Measurements from ENCODE around the gene HUS1.

Gene HUS1

GRCh38 chr7:47979832-47980181 is 392 bp upstream of the HUS1 start:
- DNase-seq (ENCODE audit: low read depth) = no peak

DNA sequence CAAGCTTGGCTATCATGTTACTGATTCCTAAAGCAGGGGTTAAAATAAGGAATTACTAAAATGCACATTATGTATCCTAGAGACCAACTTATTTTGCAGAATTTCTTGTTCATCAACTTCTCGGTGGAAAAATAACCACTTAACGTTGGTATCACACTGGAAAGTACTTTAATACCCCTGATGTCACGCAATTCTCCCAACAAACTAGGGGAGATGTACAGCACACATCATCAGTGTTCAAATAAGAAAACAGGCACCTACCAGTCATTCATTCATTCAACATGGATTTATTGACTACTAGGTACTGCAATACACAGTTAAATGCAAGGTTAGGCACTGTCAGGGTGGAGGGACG is 648 bp downstream of the HUS1 start:
- no peak for DNase-seq (ENCODE audit: low read depth)

GRCh38 chr7:47973739-47974138 is 5.7 kb downstream of the HUS1 start:
- DNase-seq (ENCODE audit: low read depth) = no peak

- DNase-seq (ENCODE audit: low read depth) = no peak
These were observed 8.7 kb downstream of the HUS1 start for GRCh38 chr7:47970761-47971160.

DNA sequence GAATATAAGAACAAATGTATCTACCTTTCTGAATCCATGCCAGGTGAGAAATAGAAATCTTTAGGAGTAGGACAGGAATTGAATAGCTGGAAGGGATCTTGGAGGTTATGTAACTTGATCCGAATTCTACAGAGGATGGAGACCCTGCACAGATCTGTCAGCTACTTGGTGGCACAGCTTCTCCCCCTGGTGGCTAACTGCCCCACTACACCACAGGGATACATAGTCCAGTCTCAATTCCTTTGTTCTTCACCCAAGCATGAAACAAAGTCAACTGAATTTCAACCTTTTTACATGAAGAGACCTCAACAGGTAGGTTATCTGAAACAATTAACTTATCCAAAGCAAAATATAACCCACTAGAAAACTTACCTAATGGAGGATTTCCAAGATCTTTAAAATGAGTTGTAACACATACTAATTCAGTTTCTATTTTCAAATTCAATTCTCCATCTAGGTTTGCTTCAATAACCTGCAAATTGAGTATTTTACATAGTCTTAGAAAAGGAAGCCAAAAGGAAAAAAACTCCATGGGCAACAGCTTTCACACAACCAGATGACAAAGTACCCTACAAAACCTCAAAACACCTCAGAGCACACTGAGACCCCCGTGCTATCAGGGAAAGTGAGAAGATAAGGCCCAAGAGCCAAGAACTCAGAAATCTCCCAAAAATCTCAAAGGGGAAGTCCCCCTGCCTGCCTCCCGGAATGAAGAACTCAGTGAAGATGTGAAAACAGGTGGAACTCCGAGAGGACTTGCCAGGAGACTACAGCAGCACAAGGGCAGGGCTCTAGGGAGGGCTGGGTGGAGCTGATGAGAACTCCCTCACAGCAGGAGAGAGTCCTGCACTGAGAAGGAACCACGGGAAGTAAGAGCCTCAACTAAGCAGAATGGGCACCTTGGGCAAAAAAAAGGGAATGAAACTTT is 10.3 kb downstream of the HUS1 start:
- no peak for DNase-seq (ENCODE audit: low read depth)

GRCh38 chr7:47967708-47968107 is 11.7 kb downstream of the HUS1 start:
- DNase-seq (ENCODE audit: low read depth) = no peak

- no peak for DNase-seq (ENCODE audit: low read depth)
These were observed 12.3 kb downstream of the HUS1 start for GRCh38 chr7:47967123-47967522.

DNA sequence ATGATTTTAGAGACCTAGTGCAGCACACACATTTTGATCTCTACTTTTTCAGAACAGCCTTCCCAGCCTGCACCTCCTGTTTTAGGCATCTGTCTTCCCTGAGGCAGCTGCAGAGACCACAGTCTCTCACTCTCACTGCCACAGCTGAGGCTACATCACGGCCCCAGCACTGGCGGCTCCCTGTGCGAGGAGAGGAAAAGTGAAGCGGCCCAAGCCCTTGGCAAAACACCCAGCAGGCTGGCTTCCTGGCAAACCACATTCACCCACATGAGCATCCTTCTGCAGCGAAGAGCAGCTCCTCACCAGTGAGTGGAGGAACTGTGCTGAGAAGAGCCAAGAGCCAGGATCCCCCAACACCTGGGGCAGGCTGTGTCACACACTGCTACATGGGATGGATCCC is 14.0 kb downstream of the HUS1 start:
- no peak for DNase-seq (ENCODE audit: low read depth)

DNA sequence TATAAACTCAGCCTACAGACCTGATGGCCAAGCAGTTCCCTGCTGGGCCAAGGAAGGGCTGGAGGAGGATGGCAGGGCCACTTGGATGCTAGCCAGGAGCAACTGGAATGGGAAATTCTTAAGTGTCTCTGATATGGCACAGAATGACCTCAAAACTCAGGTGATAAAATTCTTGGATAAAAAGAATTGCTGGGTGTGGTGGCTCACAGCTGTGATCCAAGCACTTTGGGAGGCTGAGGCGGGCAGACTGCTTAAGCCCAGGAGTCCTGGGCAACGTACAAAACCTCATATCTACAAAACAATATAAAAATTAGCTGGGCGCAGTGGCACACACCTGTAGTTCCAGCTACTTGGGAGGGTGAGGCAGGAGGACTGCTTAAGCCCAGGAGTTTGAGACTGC is 17.2 kb downstream of the HUS1 start:
- DNase-seq (ENCODE audit: low read depth) = no peak

DNA sequence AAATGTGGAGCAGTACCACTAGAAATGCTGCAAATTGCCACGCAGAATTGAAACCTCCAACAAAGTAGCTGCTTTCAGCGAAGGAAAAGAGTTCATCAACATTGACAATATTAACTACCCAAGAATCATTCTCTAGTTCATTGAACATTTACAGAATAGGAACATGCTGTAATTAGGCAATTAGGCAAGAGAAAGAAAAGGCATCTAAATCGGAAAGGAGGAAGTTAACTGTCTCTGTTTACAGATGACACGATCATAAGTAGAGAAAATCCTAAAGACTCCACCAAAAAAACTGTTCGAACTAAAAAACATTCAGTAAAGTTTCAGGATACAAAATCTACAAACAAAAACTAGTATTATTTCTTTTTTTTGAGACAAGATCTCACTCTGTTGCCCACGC is 22.3 kb downstream of the HUS1 start:
- no peak for DNase-seq (ENCODE audit: low read depth)

- no peak for DNase-seq (ENCODE audit: low read depth)
These were observed 23.2 kb downstream of the HUS1 start for GRCh38 chr7:47956220-47956619.

DNA sequence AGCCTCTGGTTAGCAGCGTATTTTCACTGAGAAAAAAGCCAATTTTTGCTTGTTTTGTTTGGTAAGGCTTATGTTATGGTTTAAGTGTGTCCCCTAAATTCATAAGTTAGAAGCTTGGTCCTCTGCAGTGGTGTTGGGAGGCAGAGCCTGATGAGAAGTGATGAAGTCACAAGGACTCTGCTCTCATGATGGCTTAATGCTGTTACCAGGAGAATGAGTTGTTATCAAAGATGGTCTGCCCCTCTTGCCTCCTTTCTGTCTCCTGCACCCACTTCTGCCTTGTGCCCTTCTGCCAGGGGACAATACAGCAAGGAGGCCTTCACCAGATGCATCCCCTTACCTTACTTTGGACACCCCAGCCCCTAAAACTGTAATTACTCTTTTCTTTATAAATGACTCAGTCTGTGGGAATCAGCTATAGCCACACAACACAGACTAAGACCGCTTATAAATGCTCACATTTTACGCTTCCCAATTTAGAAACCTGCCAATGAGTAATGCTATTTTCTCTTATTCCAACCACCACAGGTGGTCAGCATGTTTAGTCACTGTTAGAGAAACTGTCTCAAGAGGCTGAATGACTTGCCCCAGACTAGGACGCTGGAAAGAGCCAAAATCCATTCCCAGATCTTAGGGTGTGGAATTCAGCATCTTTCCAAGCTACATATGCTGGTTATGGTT is 25.0 kb downstream of the HUS1 start:
- DNase-seq (ENCODE audit: low read depth) = no peak

DNA sequence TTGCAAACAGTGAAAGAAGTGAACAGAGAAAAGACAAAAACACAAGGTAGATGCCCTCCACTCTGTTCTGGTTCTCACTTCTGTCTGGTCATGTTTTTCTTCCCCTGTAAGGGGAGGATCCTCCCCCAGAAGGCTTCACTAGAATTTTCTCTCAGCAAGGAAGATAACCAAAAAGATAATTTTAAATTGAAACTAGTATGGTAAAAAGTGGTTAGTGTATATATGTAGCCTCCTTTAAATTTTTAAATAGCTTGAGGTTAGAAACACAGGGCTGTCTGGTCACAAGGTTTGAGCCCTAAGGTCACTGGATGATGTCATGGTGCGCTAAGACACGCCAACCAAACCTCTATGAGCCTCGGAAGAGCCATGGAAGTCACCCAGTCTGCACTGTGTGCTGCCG is 25.6 kb downstream of the HUS1 start:
- no peak for DNase-seq (ENCODE audit: low read depth)

DNA sequence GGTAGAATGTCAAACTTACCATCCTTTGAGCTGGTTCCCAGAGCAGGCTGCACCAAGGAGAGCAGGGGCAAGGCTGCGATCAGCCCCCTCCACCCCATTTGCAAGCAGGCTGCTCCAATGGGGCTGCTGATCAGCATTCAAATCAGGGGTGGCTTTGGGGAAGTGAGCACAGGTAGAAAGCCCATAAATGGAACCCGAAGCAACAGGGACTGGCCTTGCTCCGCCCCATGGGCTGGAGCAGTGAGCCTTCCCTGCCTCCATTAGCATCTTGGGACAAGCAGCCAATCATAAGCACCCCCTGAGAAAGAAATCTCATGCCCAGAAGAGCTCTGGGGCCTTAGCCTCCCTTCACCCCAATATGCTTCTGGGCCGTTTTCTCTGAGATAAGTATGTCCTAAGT is 27.2 kb downstream of the HUS1 start:
- DNase-seq (ENCODE audit: low read depth) = no peak

DNA sequence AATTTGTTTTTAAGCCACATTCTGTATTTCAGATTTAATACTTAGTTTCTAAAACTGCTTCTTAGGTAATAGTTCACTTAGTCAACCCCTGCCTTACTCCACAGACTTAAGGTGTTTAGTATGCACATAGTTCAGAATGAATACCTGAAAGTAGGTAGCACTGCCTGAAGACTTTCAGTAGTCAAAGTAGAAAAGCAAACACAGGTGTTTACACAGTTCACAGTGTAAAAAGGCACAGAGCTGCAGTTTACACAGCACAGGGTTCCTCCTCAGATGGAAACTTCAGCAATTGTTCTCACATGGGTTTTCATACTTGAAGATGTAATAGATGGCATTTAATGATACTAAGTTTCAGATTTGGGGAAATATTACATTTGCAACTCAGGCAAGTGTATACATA is 28.0 kb downstream of the HUS1 start:
- no peak for DNase-seq (ENCODE audit: low read depth)

GRCh38 chr7:47950714-47951113 is 28.7 kb downstream of the HUS1 start:
- DNase-seq (ENCODE audit: low read depth) = no peak

DNA sequence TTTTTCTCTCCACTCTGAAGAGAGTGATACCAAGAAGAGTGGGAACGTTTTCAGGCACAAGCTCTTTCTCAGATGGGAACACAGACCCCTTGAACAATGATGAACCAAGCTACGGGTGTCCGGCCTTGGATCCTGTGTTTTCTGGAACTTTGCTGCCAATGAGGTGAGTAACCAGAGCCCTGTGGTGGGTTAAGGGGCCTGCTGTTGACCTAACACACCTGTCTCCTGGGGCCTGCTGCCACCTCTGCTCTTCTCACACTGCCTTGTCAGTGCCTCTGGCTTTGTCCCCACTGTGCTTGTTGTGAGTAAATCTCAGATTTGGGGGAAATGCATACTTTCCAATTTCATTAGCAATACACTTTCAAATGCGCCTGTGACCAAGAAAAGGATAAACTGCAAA is 29.7 kb downstream of the HUS1 start:
- no peak for DNase-seq (ENCODE audit: low read depth)

- no peak for DNase-seq (ENCODE audit: low read depth)
These were observed 31.1 kb downstream of the HUS1 start, which contains the start of gene PKD1L1 for GRCh38 chr7:47948141-47948790. Gene PKD1L1 (minus strand): TSS chr7:47948466. CDS start chr7:47948440, 26 bp downstream.

- DNase-seq (ENCODE audit: low read depth) = no peak
These were observed 32.1 kb downstream of the HUS1 start for GRCh38 chr7:47947355-47947749.

DNA sequence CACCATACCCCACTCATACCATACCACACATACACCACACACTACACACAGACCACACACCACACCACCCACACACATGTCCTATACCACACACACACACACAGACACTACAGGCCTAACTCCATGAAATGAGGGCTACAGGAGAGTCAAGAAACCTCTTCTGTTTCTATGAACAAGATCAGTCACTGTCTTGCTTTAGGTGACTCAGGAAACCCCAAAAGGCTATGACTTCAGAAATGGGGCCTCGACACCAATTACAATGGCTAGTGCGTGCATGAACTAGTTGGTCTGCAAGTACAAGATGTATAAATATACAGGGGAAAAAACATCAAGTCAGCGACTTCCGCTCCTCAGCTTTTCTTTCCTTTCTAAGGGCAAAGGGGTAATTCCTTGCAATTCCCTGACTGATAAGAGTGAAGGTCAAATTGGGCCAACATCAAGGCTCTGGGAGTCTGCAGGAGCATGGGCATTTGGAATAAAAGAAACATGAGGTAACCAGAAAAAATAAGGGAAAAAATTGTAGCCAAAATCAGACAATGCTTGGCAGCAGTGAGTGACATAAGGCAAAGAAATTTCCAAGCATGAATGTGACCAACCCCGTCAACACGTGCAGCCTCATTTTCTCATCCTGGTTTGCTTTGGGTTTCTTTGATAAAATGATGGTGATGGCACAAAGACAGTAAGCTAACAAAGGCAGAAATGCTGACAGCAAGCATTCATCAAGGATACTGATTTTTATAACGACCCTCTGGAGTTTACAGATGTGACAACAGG is 32.6 kb downstream of the HUS1 start:
- no peak for DNase-seq (ENCODE audit: low read depth)

DNA sequence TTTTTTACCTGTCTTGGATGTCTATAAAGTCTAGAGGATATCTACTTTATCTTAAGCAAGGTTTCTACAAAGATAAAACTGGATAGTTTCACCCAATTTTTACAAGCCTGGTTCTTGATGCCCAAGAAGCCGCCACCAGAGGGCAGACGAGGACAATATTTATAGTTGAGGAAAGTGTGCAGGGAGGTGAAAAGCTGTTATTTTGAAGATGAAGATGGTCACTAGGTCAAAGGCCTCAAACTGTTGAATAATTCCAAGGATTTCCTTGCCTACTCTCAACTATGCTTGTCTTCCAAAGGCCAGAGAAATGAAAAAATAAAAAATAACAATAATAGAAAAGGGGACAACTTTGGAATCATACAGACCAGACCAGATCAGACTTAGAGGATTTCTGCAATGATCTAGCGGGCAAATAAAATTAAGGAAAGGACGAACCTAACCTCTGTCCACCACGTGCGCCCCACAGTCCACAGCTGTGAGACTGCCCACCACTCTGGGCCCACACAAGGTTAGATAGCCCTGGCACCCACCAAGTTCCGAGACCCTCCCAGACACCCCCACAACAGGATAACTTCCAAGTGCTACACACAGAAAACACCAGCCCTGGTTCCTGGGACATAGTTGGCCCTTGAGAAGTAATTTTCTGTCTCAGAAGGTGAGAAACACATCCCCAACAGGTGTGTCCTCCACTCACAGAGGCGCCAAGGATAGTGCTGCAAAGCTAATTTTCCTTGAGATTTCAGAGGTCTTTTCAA is 34.0 kb downstream of the HUS1 start:
- no peak for DNase-seq (ENCODE audit: low read depth)

Measured in GM04503 (cell line).